Amniotic stem cell (primary cell): Measurements from ENCODE around the gene GJC2.
"Not testable (repeated sequence)": the region's sequence is repeated elsewhere in the genome, so short reads cannot be mapped to it uniquely, and the experiment has no call there.

Experiments
- DNase-seq: peaks from one replicate; lab custom pipeline; 2025; lab: John Stamatoyannopoulos, UW

The GJC2 gene

DNA sequence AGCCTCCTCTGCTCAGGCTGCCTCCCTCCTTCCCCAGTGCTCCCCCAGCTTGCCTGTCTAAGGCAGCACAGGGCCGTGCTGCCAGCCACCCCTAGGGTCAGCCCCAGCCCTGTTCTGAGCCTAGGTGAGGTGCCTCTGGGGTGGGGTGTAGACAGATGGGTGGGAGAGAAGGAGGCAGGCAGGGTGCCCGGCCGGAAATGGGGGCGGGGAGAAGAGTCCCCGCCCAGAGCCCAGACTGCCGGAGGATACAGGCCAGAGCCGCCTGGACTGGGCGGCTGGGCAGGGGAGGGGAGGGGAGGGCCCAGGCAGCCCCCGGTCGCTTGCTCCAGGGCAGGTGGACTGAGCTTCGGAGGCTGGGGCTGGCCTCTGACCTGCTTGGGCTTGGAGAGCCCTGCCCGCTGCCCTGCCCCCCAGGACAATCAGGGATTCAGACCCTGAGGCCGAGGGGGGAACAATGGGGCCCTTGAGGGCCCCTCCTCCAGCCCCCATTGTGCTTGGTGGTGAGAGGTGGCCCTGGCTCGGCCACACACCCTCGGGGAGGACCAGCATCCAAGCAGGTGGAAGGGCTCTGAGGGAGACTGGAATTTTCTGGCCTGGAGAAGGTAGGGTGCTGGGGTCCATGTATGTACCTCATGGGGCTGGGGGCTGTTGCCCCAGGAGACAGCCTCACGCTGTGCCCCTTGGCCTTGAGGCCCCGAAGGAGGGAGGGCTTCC, at the start of gene GJC2:
TSS of gene GJC2 (plus strand) at position 525 of the 714 bp plus-strand sequence. CDS start 7,829 bp downstream, outside the sequence.
- DNase-seq: no peak

- no peak for DNase-seq
Observed at GRCh38 chr1:228100822-228101613, 48.7 kb upstream of the GJC2 start.

DNA sequence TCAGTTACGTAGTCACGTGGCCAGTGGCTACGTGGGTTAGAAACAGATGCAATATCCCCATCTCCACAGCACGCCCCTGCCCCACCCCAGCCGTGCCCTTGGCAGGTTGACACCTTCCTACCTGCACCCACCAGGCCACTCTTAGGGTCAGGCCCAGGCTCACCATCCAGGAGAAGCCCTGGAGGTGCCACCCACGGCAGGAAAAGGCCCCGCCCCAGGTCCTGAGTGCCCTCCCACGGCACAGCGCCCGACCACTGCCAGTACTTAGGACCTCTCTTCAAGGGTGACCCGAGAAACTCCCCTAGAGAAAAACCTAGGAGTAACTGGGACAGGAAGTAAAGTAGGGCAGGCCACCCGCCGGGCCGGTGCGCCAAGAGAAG, 48.1 kb upstream of the GJC2 start:
- DNase-seq: no peak

DNA sequence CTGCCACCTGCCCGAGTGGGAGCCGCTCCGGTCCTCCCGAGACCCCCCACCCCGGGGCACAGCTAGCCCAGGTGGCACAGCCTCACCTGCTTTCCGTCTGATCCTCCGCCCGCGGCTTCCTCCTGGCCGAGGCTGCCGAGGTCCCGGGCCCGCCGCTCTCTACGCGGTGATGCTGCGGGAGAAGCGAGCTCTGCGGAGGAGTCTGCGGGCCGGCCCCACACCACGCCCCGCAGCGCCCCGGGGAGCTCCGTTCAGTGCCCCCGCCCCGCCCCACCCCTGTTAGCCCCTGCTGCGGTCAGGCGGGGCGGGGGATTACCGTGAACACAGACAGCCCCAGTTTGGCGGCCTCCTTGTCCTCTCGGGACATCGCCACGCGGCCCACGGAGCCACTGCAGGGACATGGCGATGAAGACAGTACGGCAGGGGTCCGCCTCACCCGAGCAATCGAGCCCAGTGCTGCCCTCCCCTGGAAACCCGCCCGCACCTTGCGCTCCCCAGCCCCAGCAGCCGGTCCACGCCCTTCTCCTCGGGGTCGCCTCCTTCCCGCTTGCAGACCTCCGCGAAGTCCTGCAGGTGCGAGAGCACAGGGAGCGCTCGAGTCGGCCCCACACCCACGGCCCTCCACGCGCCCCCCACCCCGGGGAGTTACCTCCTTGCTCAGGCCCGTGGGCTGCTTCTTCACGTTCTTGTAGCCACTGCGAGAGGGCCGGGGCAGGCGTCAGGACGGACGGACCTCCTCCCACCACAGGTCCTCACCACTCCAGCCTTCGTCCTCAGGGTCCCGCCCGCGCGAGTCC, 47.5 kb upstream of the GJC2 start:
- DNase-seq: no peak

- peak; percentile 79 for DNase-seq
Observed at GRCh38 chr1:228102791-228103620, 46.7 kb upstream of the GJC2 start, which contains the start of gene C1orf35. Gene C1orf35 (minus strand): TSS chr1:228103325. CDS start chr1:228103227, 98 bp downstream.

GRCh38 chr1:228104526-228105269, 45.0 kb upstream of the GJC2 start:
- DNase-seq: no peak

DNA sequence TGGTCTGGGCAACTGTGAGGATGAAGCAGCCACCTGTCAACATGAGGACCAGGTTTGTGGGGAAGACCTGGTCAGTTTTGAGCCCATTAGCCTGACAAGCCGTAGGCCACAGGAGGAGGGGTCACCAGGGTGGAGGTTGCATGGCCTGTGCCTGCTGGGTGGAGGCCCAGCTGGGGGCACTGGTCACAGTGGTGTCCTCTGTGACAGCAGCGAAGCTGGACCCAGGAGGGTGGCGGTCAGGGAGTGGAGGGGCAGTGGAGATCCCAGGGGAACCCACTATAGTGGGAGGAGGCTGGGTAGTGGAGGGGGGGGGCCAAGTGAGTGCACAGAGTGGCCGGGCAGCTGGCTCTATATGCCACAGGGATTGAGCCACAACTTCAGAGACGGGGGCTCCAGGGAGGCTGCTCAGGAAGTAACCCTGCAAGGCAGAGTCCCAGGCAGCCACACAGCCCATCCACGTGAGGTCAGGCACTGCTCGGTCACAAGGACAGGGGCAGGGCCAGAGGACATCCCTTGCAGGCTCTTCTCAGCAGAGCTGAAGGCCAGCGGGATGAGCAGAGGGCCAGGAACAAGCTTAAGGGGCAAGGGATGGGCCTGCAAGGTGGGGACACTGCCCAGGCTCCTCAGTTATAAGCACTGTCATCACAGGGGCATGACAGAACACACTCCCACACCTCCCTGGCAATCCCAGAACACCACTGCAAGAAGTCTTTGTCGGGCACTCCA, 44.3 kb upstream of the GJC2 start:
- no peak for DNase-seq

DNA sequence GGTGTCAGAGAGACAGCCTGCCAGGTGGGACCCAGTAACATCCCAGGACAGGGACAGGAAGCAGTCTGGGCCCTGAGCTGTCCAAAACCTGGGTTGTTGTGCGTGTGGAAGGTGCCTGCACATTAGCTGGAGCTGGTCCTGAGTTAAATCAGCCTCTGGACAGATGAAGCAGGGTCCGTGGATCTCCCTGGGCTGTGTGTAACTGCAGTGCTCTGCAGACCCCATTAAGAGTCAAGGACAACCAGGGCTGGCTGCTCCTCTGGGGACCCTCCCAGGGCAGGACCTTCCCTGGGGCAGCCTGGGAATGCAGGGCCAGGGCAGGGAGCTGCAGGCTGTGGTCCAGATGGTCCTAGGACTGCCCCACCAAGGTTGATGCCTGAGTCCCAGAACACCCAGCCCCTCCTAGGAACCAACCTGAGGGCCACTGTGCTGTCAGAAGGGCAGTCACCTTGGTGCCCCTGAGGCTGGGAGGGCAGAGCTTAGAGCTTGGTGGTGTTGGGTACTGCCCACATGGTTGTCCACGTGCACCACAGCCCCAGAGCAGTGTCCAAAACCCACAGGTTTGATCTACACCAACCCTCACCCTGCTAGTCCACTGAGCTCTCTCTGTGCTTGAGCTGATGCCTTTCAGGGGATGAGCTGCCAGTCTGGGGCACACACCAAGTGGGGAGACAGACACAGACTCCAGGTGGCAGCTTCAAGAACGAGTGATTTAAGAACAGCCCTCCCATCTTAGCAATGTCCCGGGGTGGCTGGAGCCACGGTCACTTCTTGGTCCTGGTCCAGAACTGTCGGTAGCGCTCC, 43.5 kb upstream of the GJC2 start:
- no peak for DNase-seq

DNA sequence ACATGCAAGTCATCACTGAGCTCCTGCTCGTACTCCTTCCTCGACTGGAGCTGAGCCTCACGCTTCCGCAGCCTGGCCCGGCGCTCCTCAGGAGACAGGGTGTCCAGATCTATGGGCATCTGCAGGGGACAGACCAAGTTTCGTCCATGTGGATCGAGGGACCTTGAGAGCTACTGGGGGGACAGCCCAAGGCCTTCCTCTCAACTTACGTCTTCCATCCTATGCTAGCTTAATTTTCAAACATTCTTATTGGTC, 43.0 kb upstream of the GJC2 start:
- no peak for DNase-seq

DNA sequence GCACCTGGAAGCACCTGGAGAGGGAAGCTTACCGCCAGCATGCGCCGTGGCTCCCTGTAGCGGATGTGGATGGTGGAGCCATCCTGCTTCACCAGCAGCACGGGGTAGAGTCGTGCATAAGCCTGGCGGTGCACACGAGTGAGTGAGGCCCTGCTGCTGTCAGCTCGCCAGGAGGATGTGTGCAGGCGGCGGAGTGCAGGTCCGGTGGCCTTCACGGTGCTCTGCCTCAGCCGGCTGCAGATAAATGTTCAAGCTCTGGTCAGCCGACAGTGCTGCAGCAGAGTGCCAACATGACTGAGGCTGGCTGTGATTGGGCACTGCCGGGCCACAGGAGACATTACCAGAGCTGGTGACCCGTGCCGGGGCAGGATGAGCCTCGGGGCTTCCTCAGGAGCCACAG, 42.1 kb upstream of the GJC2 start:
- no peak for DNase-seq

DNA sequence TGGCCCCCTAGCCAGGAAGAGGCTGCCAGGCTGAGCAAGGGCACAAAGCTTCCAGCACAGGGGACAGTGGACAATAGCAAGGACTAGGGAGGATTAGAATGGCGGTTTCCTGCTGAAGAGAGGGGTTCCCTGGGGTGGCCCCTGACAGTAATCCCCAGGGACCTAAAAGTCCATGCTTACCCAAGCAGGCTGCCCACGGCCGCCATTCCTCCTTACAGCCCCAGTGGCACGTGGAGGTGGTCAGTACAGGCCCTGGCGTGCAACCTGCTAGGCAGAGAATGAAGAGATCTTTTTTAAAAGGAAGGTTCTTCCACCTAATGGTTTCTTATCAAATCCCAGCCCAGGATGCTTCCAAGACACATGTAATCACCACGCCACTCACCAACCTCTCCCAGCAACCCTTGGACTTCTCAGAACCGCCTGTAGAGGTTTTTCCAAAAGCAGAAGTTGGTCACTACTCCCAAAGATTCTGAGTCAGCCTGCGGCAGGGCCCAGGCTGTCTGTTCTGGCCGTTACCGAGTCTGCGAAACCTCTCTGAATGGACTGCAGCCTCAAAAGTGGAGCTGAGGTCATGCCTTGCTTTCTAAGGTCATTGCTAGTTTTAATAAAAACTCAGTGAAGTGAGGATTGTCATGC, 41.6 kb upstream of the GJC2 start:
- DNase-seq: no peak

- no peak for DNase-seq
Observed at GRCh38 chr1:228108742-228109072, 41.0 kb upstream of the GJC2 start.

DNA sequence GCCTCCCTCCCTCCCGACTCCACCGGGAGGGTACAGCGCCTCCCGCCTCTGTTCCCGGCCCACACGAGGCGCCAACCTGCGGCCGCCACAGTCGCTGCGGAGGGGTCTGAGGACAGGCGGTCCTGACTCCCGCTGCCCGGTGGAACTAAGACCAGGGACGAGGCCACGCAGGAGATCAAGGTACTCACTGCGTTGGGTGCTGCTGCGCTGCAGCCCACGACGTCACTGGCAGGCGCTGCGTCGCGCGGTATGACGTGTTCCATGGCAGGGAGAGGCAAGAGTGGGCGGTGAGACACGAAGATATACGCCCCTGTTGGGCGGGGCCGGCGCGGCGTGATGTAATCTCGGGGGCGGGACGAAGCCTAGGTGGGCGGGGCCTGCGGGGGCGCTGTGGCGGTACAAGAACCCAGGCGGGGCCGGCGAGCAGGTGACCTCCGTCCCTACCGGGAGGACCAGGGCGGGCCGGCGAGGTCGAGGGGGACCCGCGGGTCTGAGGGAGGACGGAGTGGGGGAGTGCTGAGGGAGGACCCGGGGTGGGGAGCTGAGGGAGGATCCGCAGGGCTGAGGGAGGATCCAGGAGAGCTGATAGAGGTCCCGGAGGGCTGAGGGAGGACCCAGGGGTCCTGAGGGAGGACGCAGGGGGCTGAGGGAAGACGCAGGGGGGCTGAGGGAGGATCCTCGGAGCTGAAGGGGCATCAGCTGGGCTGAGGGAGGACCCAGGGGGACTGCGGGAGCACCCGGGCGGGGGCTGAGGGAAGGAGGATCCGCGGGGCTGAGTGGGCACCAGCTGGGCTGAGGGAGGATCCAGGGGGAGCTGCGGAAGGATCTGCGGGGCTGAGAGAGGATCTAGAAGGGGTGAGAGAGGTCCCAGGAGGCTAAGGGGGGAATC, 40.4 kb upstream of the GJC2 start, which contains the start of gene MRPL55:
TSS of gene MRPL55 (minus strand) at position 227 of the 889 bp plus-strand sequence. CDS start 1,039 bp downstream, outside the sequence.
- DNase-seq: peak; percentile 90

GRCh38 chr1:228109962-228110488, 39.7 kb upstream of the GJC2 start:
- no peak for DNase-seq

- no peak for DNase-seq
Observed at GRCh38 chr1:228110556-228110955, 39.2 kb upstream of the GJC2 start.

GRCh38 chr1:228111315-228111714, 38.4 kb upstream of the GJC2 start:
- DNase-seq: not testable (repeated sequence)

DNA sequence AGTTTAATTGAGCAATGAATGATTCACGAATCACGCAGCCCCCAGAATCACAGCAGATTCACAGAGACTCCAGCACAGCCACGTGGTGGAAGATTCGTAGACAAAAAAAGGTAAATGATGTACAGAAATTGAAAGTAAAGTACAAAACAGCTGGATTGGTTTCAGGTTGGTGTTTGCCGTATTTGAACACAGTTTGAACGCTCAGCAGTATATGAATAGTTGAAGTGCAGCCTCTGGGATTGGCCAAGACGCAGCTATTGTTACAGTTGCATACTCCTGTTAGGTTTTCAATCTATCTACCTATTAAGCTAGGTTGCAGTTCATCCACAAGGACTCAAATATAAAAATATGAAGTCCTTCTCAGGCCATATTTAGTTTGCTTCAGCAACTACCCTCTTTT, 37.6 kb upstream of the GJC2 start:
- DNase-seq: no peak

DNA sequence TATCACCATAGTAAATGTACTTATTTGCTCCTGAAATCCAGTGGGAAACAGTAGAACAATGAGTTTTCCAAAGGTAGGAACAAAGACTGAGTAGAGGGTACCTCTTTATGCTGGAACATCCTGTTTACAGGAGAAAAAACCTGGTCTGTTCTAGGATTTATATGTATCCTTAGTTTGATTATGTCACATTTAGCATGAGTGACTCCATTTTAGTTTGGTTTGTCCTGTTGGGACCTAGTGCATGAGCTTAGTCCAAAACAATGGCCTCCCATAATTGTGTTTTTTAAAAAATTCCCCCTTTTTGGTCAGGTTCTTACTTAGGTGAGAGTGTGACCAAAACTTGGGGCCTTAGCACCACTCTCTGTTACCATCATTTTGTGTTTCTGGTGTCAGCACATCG, 37.1 kb upstream of the GJC2 start:
- DNase-seq: no peak
